ENCODE data around the gene PPM1L.
"Not testable (repeated sequence)": the region's sequence is repeated elsewhere in the genome, so short reads cannot be mapped to it uniquely, and the experiment has no call there.

PPM1L gene

DNA sequence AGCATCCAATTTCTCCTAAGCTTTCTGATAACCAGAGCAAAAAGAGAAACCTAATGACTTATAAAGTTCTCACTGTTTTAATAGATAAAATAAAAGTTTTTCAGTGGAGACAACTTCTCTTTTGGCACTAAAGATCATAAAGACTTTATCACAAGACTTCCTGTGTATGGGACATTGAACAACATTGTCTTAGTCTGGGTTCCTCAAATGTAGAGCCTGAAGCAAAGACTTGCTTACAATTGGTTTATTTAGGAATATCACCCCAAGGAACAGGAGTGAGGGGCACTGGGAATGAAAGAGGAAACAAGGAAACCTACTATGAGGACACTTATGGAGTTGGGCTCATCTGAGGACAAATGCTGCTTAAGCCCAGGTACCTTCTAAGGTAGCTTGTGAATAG, 221.7 kb downstream of the PPM1L start:
- H3K27ac ChIP-seq, result no peak overlapping the region
- TF ChIP-seq CTCF (conservative IDR thresholded peaks at IDR 0.05), result no peak

DNA sequence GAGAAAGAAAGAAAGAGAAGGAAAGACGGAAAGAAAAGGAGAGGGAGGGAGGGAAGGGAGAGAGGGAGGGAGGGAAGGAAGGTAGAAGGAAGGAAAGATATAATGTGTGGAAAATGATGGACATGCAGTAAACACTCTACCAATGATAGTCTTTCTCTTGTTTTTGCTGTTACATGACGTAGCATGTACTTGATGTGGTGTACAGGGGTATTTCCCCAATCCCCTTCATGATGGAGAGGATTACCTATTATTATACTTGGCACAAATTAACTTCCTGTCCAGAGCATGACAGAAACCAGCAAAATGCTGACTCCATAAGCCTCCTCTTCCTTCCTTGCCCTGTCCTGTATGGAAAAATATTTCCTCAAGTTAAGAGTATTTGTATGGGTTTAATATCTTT, 224.7 kb downstream of the PPM1L start:
- TF ChIP-seq CTCF (conservative IDR thresholded peaks at IDR 0.05), result no peak
- no peak overlapping the region for H3K27ac ChIP-seq

- H3K27ac ChIP-seq, result no peak overlapping the region
- no peak for TF ChIP-seq CTCF (conservative IDR thresholded peaks at IDR 0.05)
Observed at GRCh38 chr3:160981217-160981938, 225.3 kb downstream of the PPM1L start.

DNA sequence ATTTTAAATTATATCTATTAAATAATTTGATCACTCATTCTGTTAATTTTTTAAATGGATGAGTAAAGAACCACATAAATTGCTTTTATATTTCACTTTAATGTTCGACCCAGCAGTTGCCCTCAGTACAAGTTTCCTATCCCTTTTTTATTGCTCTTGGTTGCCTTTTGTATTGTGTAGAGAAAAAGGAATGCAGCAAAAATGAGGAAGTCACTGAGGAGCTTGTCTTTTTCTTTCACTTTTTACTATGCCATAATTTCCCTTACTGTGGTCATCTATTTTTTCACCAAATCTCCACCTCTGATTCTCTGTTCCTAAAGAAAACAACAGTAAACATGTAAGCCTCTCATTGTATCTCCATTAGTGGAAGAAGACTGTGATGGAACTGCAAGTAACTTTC, 226.5 kb downstream of the PPM1L start:
- no peak for TF ChIP-seq CTCF (conservative IDR thresholded peaks at IDR 0.05)
- no peak overlapping the region for H3K27ac ChIP-seq

GRCh38 chr3:160983900-160984299, 227.9 kb downstream of the PPM1L start:
- not testable (repeated sequence) for H3K27ac ChIP-seq

GRCh38 chr3:160986069-160986468, 230.0 kb downstream of the PPM1L start:
- no peak for TF ChIP-seq CTCF (conservative IDR thresholded peaks at IDR 0.05)
- no peak overlapping the region for H3K27ac ChIP-seq

GRCh38 chr3:160987982-160988964, 232.2 kb downstream of the PPM1L start:
- no peak for TF ChIP-seq CTCF (conservative IDR thresholded peaks at IDR 0.05)
- H3K27ac ChIP-seq, result no peak overlapping the region
